Stromal cell of bone marrow (primary cell): Measurements from ENCODE around the gene CCNL2.
"Not testable (repeated sequence)": the region's sequence is repeated elsewhere in the genome, so short reads cannot be mapped to it uniquely, and the experiment has no call there.

Source experiments
- DNase-seq: peaks from one replicate; pipeline ENCODE4 v3.0.0-alpha.2; 2012; ENCODE audit warnings: low read depth

The CCNL2 gene

DNA sequence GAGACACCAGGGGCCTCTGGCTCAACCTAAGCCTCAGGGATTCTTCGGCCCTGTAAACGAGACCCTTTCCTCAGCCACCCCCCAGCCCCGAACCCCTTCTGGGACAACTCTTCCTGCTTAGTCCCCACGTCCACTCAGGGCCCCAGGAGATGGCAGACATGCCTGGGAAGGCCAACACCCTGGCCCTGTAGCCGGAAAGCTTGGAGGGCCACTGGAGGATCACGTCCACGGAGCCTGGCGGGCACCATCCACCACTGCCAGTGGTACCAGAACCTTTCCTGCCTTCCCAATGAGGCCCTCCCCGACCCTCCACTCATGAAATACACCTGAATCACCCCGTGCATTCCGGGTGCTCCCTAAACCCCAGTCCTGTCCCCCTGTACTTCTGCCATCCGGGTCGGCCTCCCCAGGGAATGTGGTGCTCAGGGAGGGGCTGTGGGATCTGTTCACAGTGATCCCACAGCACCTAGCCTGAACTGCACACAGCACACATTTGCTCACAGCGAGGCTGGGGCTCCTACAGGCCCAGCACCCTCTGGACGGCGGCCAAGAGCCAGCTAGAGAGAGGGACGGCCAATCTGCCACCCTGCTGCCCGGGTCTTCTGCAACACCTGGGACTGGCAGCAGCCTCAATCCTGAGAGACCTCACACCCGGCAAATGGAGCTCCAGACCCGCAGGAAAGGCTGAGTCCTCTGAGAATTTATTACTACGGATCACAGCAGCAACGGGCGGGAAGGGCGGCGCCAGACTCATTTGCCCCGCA is 25.9 kb downstream of the CCNL2 start:
- DNase-seq, result no peak

GRCh38 chr1:1371746-1372711 is 27.1 kb downstream of the CCNL2 start:
- DNase-seq, result no peak

GRCh38 chr1:1371364-1371745 is 27.8 kb downstream of the CCNL2 start:
- DNase-seq, result no peak

DNA sequence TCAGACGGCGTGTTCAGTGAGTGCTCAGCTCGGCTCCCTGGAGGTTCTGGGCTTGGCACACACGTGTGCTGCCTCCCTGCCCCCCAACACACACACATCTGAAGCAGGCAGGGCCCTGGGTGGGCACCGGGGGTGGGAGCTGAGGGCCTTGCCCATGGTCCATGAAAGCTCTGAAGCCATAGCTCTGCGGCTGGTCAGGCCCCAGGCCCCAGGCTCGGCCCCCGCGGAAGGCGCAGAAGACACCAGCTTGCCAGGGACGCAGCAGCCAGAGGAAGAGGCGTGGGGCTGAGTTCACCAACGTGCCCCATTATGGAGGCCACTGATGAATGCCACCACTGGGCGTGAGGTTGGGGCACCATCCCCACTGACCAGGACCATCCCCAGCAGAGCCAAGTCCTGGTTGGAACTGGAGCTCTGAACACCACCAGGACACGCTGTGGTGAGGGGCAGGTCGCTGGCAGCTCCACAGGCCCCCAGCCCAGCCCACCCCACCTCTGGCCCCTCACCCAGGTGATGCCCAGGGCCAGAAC is 28.3 kb downstream of the CCNL2 start:
- no peak for DNase-seq

GRCh38 chr1:1370094-1370493 is 29.0 kb downstream of the CCNL2 start:
- not testable (repeated sequence) for DNase-seq

DNA sequence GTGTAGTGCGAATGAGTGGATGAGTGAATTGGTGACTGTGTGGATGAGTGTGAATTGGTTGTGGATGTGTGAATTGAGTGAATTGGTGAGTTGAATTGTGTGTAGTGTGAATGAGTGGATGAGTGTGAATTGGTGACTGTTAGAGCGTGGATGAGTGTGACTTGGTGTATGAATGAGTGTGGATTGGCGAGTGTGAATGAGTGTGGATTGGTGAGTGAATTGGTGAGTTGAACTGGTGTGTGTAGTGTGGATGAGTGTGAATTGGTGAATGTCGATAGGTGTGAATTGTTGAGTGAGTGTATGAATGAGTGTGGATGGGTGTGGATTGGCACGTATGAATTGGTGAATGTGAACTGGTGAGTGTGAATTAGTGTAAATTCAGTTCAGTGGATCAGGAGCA is 31.8 kb downstream of the CCNL2 start:
- DNase-seq, result no peak

- DNase-seq, result no peak
Measured at GRCh38 chr1:1366699-1367066, 32.5 kb downstream of the CCNL2 start.

- no peak for DNase-seq
Measured at GRCh38 chr1:1365875-1366698, 33.0 kb downstream of the CCNL2 start.

DNA sequence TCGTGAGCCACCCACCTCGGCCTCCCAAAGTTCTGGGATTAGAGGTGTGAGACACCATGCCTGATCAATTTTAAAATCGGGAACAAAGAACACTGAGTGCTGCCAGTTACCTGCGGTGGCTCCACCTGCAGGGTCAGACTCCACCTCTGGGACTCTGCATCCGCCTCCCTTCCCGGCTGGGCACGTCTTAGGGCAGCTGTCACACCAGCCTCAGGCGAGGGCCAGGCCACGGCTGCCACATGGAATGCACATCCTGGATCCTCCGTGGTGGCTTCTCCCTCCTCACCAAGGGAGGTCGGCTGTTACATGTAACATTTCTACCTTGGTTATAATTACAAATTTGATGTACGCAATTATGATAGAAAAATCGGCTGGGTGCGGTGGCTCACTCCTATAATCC is 34.9 kb downstream of the CCNL2 start:
- DNase-seq, result no peak

- peak; percentile 80 for DNase-seq
Measured at GRCh38 chr1:1361982-1362423, 37.1 kb downstream of the CCNL2 start.

DNA sequence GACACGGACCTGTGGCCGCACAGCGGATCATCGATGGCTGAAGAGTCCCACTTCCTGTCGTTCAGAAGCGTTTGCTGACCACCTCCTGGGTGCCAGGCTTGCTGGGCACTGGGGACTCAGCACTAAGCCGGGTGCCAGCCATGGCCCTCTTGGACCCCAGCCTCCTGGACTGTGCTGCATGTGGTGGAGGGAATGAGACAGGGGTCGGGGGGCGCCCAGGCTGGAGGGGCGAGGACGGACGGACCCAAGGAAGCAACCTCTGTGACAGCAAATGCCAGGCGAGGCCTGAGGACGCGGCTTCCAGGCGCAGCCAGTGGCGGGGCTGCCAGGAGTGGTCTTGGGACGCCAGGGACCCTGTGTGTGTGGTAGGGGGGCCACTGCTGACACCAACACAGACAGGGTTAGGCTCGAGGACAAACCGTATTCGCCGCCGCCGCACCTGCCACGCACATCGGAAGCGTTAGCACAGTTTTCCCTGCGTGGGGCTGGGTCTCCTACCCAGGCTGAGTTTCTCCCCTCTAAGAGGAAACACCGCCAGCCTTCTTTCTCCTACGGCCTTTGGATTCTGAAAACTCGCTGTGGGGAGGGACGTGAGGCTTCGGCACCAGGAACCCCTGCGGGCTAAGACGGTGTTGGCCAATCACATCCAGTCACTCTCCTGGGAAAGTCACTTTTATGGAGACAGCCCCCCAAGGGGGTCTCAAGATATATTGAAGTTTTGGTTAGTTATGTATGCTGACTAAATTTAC is 37.7 kb downstream of the CCNL2 start:
- no peak for DNase-seq

DNA sequence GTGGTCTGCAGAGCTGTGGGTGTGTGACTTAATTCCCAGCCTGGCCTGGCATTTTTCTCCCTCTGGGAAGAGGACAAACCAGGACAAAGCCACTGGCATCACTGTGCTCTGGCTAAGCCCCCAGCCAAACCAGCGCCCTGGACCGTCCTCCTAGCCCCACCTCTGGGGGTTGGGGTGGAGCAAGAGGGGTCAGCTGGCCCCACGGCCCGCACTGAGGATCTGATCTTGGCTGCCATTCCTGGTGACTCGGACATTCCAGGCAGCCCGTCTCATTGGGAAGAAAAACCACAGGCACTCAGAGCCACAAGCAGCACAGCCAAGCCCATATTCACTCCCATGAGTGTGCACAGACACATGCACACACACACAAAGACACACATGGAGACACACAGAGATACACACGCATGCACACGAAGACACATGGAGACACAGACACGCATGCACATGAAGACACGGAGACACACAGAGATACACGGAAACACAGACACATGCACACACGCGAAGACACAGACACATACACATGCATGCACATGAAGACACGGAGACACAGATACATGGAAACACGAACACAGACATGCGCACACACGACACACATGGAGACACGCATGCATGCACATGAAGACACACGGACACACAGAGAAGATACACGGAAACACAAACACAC is 38.5 kb downstream of the CCNL2 start:
- peak; percentile 92 for DNase-seq

DNA sequence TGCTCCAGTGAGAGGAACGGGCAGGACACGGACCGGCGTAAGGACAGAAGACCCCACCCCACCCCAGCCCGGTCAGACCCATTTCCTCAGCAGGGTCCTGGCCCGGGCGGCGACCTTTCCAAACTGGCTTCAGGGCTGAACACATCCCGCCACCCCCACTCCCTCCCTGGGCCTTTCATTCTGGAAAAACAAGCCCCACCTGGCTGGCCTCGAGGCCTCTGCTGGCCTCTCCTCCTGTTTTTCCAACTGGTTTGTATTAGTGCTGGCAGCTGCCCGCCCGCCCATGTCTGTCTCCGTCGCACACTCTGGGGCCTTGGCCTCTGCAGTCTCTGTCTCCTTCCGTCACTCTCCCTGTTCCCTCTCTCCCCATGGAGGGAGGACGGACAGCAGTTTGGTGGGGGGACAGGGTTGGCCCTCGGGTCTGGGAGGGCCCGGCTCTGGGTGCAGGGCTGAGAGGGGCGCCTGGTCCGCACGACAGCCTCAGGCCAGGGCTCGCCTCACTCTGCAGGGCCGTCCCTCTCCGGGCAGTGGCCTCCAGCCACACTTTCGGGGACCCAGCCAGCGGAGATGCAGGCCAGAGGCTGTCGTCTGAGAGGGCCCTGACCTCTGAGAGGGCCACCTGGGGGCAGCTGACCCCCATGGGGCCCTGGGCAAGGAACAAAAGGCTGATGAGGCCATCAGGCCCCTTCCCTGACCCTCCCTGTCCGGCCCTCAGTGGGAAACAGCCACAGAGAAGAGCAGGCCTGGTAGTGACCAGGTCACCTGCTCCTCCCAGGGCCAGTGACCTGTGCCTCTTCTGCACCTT is 39.3 kb downstream of the CCNL2 start:
- peak; percentile 75 for DNase-seq

GRCh38 chr1:1359308-1359663 is 39.8 kb downstream of the CCNL2 start:
- DNase-seq, result peak; percentile 80

GRCh38 chr1:1358433-1359271 is 40.5 kb downstream of the CCNL2 start, which contains the start of gene MXRA8:
MXRA8 (minus strand) TSS chr1:1358555; CDS start chr1:1358504, 51 bp downstream.
- DNase-seq, result peak; percentile 89

DNA sequence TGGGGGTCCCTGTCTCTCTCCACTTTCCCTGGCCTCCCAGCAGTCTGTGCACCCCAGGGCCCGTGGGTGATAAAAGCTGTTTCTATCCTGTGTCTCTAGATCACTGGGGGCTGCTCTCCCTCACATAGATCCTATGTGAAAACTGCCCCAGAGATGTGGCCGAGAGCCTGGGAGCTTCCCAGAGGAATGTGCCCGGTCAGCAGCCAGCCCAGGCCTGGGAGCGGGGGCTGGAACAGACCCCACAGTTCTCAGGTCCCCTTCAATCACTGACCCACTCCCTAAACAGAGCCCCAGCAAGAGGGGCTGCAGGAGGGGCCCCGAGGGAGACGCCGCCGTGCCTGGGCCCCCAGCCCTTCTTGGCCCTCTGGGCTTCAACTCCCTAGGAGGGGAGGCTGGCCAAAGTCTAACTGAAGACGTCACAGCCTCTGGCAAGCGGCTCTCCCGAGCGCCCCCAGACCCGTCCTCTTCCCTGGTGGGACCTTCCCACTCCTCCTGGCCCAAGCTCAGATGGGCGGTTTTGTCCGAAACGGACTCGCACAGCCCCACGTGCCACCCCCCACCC is 41.2 kb downstream of the CCNL2 start:
- no peak for DNase-seq

DNA sequence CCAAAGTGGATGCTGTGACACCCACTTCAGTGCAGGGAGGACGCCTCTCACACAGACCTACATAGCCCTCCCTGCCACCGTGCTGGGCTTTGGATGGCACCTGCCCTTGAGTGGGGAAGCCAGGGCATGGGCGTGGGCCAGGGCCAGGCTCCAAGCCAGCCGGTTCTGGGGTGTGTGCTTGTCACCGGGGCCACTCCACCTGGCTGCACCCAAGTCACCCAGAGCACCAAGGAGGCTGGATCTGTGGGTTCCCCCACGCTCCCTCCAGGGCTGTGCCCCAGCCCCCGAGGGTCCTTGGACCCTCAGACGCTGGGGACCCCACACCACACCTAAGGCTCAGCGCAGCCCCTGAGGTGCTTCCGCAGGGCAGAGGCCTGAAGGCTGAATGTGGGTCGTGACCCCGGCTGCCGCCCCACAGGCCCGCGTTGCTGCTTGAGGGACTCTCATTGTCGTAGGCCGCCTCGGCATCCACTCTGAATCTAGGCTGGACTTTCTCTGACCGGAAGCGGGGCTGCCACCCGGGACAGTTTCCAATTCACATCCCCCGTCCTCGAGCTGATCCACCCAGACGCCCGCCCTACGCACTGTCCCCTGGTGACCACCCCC is 42.2 kb downstream of the CCNL2 start:
- DNase-seq, result no peak

- DNase-seq, result no peak
Measured at GRCh38 chr1:1356166-1356795, 42.9 kb downstream of the CCNL2 start.
